A673 (cell line): ENCODE measurements around the gene ASB13.

Experiments used
- CTCF ChIP-seq: fragments of 300-800, 200-600 bp; sonication (generic); conservative IDR thresholded peaks from 2 replicates; pipeline ENCODE4 v1.5.1; 2017; ENCODE audit warnings: low read depth, mild to moderate bottlenecking, antibody characterized with exemption, low read length, moderate library complexity, mixed read lengths
- EZH2 ChIP-seq: fragments of 200-600 bp; sonication (generic); IDR thresholded peaks from 2 replicates; pipeline ENCODE4 v1.6.1; 2017; ENCODE audit warnings: borderline replicate concordance, low read depth, mild to moderate bottlenecking, mixed read lengths, antibody characterized with exemption, low read length; ENCODE audit not compliant: poor library complexity, severe bottlenecking

GRCh38 chr10:5709865-5710264, 43.5 kb upstream of the ASB13 start:
- TF ChIP-seq CTCF (no peak), EZH2 (no peak)
